H1 (cell line): ENCODE measurements around the gene RAB11B. TPM values are rescaled to one million over a fixed set of nuclear protein-coding genes. Genes with fewer than 3 reads are reported as not detected.

Experiments used
- BACH1 ChIP-seq: IDR thresholded peaks from 2 replicates; pipeline ENCODE4 v1.6.1; 2012; ENCODE audit warnings: low read length, improper control_type of control experiment
- CBX5 ChIP-seq: fragments of 300-800, 300-1000 bp; sonication (generic); IDR thresholded peaks from 2 replicates; pipeline ENCODE4 v1.7.1; 2016; ENCODE audit warnings: antibody characterized with exemption, low read length, low read depth
- CBX8 ChIP-seq: fragments of 300-800, 300-1000 bp; sonication (generic); IDR thresholded peaks from 2 replicates; pipeline ENCODE4 v1.7.1; 2016; ENCODE audit warnings: low read depth, low read length, borderline replicate concordance
- CEBPB ChIP-seq: IDR thresholded peaks from 2 replicates; pipeline ENCODE4 v1.6.1; 2012; ENCODE audit warnings: low read depth, low read length
- CHD2 ChIP-seq: IDR thresholded peaks from 2 replicates; pipeline ENCODE4 v1.6.1; 2012; ENCODE audit warnings: low read length, improper control_type of control experiment
- E2F6 ChIP-seq: IDR thresholded peaks from 2 replicates; pipeline ENCODE4 v1.6.1; 2012; ENCODE audit warnings: inconsistent platforms
- EP300 ChIP-seq, 2 experiments: IDR thresholded peaks; 1 replicate in 1 of 2; 2 replicates in 1 of 2; pipeline ENCODE4 v1.6.1; 2011 to 2012; ENCODE audit warnings: low read depth in 2 of 2, low read length in 2 of 2, mild to moderate bottlenecking in 2 of 2, borderline replicate concordance in 1 of 2, inconsistent platforms in 1 of 2, moderate library complexity in 1 of 2
- EZH2 ChIP-seq: fragments of 200-600 bp; sonication (generic); IDR thresholded peaks from 2 replicates; pipeline ENCODE4 v1.7.1; 2012; ENCODE audit warnings: low read depth, mild to moderate bottlenecking, moderate library complexity, low read length, inconsistent platforms; ENCODE audit not compliant: severe bottlenecking
- GTF2F1 ChIP-seq: IDR thresholded peaks from 2 replicates; pipeline ENCODE4 v1.6.1; 2012; ENCODE audit warnings: low read depth, low read length, improper control_type of control experiment, borderline replicate concordance
- JUN ChIP-seq: IDR thresholded peaks from 2 replicates; pipeline ENCODE4 v1.6.1; 2011; ENCODE audit warnings: low read depth, mild to moderate bottlenecking, improper control_type of control experiment, low read length
- JUND ChIP-seq: IDR thresholded peaks from 2 replicates; pipeline ENCODE4 v1.6.1; 2011; ENCODE audit warnings: mild to moderate bottlenecking, improper control_type of control experiment, low read length
- PHF8 ChIP-seq: fragments of 200-600 bp; sonication (generic); conservative IDR thresholded peaks from 2 replicates; pipeline ENCODE4 v1.7.1; 2012; ENCODE audit warnings: low read depth, mild to moderate bottlenecking, inconsistent platforms, low read length, moderate library complexity
- POU5F1 ChIP-seq: IDR thresholded peaks from 2 replicates; pipeline ENCODE4 v1.6.1; 2011; ENCODE audit warnings: low read depth, mild to moderate bottlenecking, low read length, moderate library complexity
- RNF2 ChIP-seq: fragments of 200-900, 300-1000 bp; sonication (generic); IDR thresholded peaks from 2 replicates; pipeline ENCODE4 v1.7.1; 2016; ENCODE audit warnings: borderline replicate concordance, low read depth, mild to moderate bottlenecking, antibody characterized with exemption, low read length; ENCODE audit not compliant: poor library complexity, severe bottlenecking; ENCODE audit errors: missing control alignments
- SIN3A ChIP-seq, 2 experiments: IDR thresholded peaks in 1 of 2; conservative IDR thresholded peaks in 1 of 2; 2 replicates each; pipeline ENCODE4 v1.6.1; 2011 to 2012; ENCODE audit warnings: low read length in 2 of 2, improper control_type of control experiment in 1 of 2, low read depth in 1 of 2, mild to moderate bottlenecking in 1 of 2
- SP2 ChIP-seq: IDR thresholded peaks from 2 replicates; pipeline ENCODE4 v1.6.1; 2012; ENCODE audit warnings: mild to moderate bottlenecking, low read length, inconsistent platforms
- TBP ChIP-seq: IDR thresholded peaks from 2 replicates; pipeline ENCODE4 v1.6.1; 2011; ENCODE audit warnings: low read depth, low read length, improper control_type of control experiment
- TEAD4 ChIP-seq: IDR thresholded peaks from 2 replicates; pipeline ENCODE4 v1.6.1; 2012; ENCODE audit warnings: low read depth, low read length, inconsistent platforms, mixed read lengths
- ZNF274 ChIP-seq: IDR thresholded peaks from 2 replicates; pipeline ENCODE4 v1.7.0; 2012; ENCODE audit warnings: low read length, borderline replicate concordance; ENCODE audit errors: extremely low read depth
- polyA plus RNA-seq, 7 experiments: library from polyadenylated mRNA; depleted of rRNA in 3 of 7; stranded (reverse) in 5 of 7; unstranded in 2 of 7; fragments of >200 nt in 5 of 7; fragments of 200-250 nt in 2 of 7; gene quantifications; 1 replicate in 5 of 7; 2 replicates in 1 of 7; 4 replicates in 1 of 7; pipeline versions ENCODE4 v1.2.1 to v1.2.3, GENCODE V29; 2011 to 2013; ENCODE audit warnings: missing spikeins in 2 of 7, mixed read lengths in 2 of 7
- total RNA-seq: library from RNA; stranded (reverse); fragmentation: NEBNext Ultra II Directional; extraction: Animal tissue kit (Norgen Biotek cat#: 25700); gene quantifications from 2 replicates; pipeline ENCODE4 v1.2.1, GENCODE V29; 2021
- TF ChIP-seq, protein P1 (sequence below): IDR thresholded peaks from 2 replicates; pipeline ENCODE4 v1.6.1; 2012; ENCODE audit warnings: inconsistent platforms
- TF ChIP-seq, protein P2 (sequence below): IDR thresholded peaks from 2 replicates; pipeline ENCODE4 v1.6.1; 2012; ENCODE audit warnings: low read length, inconsistent platforms

Gene RAB11B
- total and polyA plus RNA-seq, 2 of the 8 experiments (the other 6 are each of a cell fraction or from before 2014, with no cell fraction given), result 50.2 to 85.8 TPM

DNA sequence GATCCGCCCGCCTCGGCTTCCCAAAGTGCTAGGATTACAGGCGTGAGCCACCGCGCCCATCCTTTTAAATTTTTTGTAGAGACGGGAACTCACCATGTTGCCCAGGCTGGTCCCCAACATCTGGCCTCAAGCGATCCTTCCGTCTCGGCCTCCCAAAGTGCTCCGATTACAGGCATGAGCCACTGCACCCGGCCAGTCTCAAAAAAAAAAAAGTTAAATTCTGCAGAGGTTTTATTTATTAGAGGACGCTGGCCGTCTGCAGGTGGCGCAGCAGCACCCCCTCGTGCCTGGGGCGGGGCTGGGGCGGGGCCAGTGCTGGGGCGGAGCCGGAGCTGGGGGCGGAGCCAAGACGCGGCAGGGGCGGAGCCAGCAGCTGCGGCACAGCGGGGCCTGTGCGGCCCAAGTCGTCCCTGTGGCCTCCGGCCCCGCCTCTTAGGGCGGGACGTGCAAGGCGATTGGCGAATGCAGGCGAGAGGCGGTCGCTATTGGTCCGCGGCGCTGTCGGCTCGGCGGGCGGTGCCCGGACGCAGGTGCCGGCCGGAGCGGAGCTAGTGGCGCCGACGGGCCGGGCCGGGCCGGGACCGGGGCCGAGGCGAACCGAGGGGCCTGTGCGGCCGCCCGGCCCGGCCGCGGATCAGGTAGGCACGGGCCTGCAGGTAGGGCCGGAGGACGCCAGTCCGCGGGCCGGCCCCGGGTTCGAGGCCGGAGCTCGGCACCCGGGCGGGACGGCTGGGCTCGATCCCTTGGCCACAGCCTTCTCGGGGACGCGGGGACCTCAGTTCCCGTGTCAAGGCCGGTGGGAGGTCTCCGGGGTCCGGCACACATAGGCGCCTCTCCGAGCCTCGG, 22.8 kb downstream of the RAB11B start, which contains the start of gene MARCHF2 (continued):
- TF ChIP-seq EZH2 (no peak), ZNF274 (no peak), SP2 (peak; percentile 64), CEBPB (no peak), GTF2F1 (no peak), RNF2 (no peak), JUND (no peak), JUN (no peak), TBP (no peak), CBX8 (no peak), CBX5 (no peak), PHF8 (peak; percentile 82), EP300 (IDR thresholded peaks at IDR 0.05; ENCODE audit: borderline replicate concordance in 1 of 2, low read depth in 2 of 2, low read length in 2 of 2) (no peak), TEAD4 (no peak), CHD2 (peak; percentile 86), BACH1 (no peak), E2F6 (no peak), POU5F1 (no peak), SIN3A (conservative IDR thresholded peaks at IDR 0.05 in 1 of 2, IDR thresholded peaks at IDR 0.05 in 1 of 2; ENCODE audit: low read depth in 1 of 2, low read length in 2 of 2) (no peak)
- TF ChIP-seq, protein P1, sequence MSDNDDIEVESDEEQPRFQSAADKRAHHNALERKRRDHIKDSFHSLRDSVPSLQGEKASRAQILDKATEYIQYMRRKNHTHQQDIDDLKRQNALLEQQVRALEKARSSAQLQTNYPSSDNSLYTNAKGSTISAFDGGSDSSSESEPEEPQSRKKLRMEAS, result peak; percentile 47; the same call in 1 of the 2 replicates
- TF ChIP-seq, protein P2, sequence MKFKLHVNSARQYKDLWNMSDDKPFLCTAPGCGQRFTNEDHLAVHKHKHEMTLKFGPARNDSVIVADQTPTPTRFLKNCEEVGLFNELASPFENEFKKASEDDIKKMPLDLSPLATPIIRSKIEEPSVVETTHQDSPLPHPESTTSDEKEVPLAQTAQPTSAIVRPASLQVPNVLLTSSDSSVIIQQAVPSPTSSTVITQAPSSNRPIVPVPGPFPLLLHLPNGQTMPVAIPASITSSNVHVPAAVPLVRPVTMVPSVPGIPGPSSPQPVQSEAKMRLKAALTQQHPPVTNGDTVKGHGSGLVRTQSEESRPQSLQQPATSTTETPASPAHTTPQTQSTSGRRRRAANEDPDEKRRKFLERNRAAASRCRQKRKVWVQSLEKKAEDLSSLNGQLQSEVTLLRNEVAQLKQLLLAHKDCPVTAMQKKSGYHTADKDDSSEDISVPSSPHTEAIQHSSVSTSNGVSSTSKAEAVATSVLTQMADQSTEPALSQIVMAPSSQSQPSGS, result no peak
